Activated CD4-positive, alpha-beta T cell treated with anti-CD3 and anti-CD28 coated beads, Interleukin-2, amount 10 ng/mL, durations not matched to agents 7 days and 5 days (primary cell): ENCODE results near the gene DNER. TPM values are rescaled to one million over a fixed set of nuclear protein-coding genes. Genes with fewer than 3 reads are reported as not detected.

ENCODE experiments used
- CTCF ChIA-PET: fragments of 350-600 bp; sonication (Branson Sonifier 250); formaldehyde crosslinking; loops from one replicate; lab custom pipeline; 2021; ENCODE audit warnings: antibody characterized with exemption; lab: Charles Lee
- POLR2A ChIA-PET: fragments of 350-600 bp; sonication (Branson Sonifier 250); formaldehyde crosslinking; loops from one replicate; lab custom pipeline; 2021; ENCODE audit warnings: antibody characterized with exemption; lab: Charles Lee
- DNase-seq: peaks from one replicate; pipeline ENCODE4 v3.0.0-alpha.2; 2020
- H3K27ac Mint-ChIP-seq: one replicate; pipeline ENCODE4 v1.8.0; 2021; ENCODE audit warnings: mild to moderate bottlenecking, moderate library complexity, mixed read lengths
- H3K27me3 Mint-ChIP-seq: one replicate; pipeline ENCODE4 v1.8.0; 2021; ENCODE audit warnings: mixed read lengths
- H3K36me3 Mint-ChIP-seq: one replicate; pipeline ENCODE4 v1.8.0; 2021; ENCODE audit warnings: low read depth, mixed read lengths
- H3K4me1 Mint-ChIP-seq: one replicate; pipeline ENCODE4 v1.8.0; 2021; ENCODE audit warnings: mixed read lengths
- H3K4me3 Mint-ChIP-seq: one replicate; pipeline ENCODE4 v1.8.0; 2021; ENCODE audit warnings: mild to moderate bottlenecking, moderate library complexity, mixed read lengths
- H3K9me3 Mint-ChIP-seq: one replicate; pipeline ENCODE4 v1.8.0; 2021; ENCODE audit warnings: mixed read lengths
- total RNA-seq, 2 experiments: library from RNA; stranded (reverse); gene quantifications; one replicate each; pipeline ENCODE4 v1.2.3, GENCODE V29; 2021

DNER gene
- total RNA-seq, 2 experiments from 2014 or later: not detected

DNA sequence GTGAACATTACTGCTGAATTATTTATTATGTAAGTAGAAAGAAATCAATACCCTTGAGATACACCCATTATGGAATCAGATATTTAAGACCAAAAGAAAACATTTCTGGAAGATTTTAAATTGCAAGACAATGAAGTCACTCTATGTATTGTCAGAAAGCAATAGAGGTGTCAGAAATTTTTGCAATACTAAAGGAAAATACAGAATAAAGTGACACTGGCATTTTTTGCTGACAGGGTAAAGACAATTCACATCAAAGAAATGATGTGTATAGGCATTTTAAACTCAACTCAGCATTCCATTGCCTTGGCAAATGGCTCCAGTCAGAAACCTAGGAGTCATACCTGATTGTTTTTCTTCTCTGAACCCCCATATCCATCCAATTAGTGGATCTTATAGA lies 252.2 kb downstream of the DNER start:
- no peaks in the 10 kb centered on the region for H3K36me3 Mint-ChIP-seq
- no peaks in the 10 kb centered on the region for H3K4me1 Mint-ChIP-seq
- H3K9me3 Mint-ChIP-seq: no peaks in the 10 kb centered on the region
- POLR2A ChIA-PET: no interaction called here
- no peak overlapping the region for H3K4me3 Mint-ChIP-seq
- DNase-seq: no peak
- peaks cover 2% of the 10 kb centered on the region for H3K27me3 Mint-ChIP-seq
- H3K27ac Mint-ChIP-seq: no peak overlapping the region
- CTCF ChIA-PET: no interaction called here

DNA sequence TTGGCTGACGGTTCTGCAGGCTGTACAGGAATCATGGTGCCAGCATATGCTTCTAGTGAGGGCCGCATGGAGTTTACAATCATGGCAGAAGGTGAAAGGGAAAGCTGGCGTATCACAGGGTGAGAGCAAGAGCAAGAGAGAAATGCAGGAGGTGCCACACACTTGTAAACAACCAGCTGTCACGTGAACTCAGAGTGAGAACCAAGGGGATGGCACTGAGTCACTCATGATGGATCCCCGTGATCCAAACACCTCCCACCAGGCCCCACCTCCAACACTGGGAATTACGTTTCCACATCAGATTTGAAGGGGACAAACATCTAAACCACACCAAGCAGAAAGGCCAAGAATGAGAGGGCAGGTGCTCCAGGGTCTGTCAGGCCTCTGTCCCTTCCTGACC lies 258.3 kb downstream of the DNER start:
- H3K4me1 Mint-ChIP-seq: no peaks in the 10 kb centered on the region
- no peak overlapping the region for H3K27ac Mint-ChIP-seq
- no peak overlapping the region for H3K4me3 Mint-ChIP-seq
- DNase-seq: no peak
- H3K36me3 Mint-ChIP-seq: no peaks in the 10 kb centered on the region
- POLR2A ChIA-PET: no interaction called here
- CTCF ChIA-PET: no interaction called here
- H3K27me3 Mint-ChIP-seq: no peaks in the 10 kb centered on the region
- no peaks in the 10 kb centered on the region for H3K9me3 Mint-ChIP-seq

DNA sequence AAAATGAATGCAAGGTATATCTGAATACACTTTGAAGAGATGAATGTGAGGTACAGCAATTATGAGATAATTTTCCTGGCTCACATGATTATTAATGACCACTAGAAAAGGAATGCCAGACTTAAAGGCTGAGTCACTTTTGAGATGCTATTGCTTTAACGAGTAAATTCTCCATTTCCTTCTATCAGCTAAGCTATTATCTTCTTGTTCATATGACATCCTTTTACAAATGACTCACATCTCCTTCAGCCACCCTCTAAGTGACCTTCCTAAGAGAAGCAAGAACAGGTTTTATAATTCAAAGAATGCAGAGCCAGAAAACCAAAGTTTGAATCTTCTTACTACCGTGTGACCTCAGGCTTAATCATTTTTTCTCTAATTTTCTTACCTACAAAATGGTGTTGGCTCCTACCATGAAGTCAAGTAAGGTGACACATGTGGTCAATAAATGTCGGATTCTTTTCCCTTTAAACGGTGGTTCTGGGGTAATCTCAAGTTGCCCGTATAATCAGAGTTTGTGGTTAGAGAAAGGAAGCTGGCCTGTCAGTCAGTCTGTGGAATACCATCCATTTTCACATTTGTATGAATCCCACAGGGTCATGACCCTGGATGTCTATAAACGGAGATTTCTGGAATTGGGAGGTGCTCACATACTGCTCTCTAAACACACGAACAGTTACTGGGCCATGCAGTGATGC lies 259.3 kb downstream of the DNER start:
- POLR2A ChIA-PET: no interaction called here
- H3K27me3 Mint-ChIP-seq: no peaks in the 10 kb centered on the region
- no peaks in the 10 kb centered on the region for H3K9me3 Mint-ChIP-seq

DNA sequence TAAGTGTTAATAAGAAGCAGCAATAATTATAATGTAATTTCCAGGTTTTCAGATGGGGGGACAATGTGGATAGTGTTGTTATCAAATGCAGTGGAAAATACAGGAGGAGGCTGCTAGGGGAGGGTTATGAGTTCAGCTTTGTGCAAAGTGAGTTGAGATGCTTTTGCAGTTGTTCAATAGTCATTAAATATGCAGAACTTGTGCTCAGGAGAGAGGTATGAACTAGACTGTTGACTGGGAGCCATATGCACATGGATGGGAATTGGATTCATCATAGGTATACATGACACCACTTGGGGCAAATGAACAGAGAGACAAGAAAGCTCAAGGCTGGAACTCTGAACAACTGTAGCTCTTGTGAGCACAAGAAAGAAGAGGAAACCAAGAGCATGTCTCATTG lies 261.1 kb downstream of the DNER start:
- no peaks in the 10 kb centered on the region for H3K4me1 Mint-ChIP-seq
- no peak overlapping the region for H3K4me3 Mint-ChIP-seq
- no peaks in the 10 kb centered on the region for H3K27me3 Mint-ChIP-seq
- no peaks in the 10 kb centered on the region for H3K9me3 Mint-ChIP-seq
- CTCF ChIA-PET: no interaction called here
- POLR2A ChIA-PET: no interaction called here
- no peak overlapping the region for H3K27ac Mint-ChIP-seq
- no peak for DNase-seq
- H3K36me3 Mint-ChIP-seq: no peaks in the 10 kb centered on the region

More for the DNA sequence above, 259.3 kb downstream of the DNER start:
- Mint-ChIP-seq H3K36me3 (no peaks in the 10 kb centered on the region), H3K4me1 (no peaks in the 10 kb centered on the region), H3K4me3 (no peak overlapping the region), H3K27ac (no peak overlapping the region)
- CTCF ChIA-PET: no interaction called here
- DNase-seq: no peak

DNA sequence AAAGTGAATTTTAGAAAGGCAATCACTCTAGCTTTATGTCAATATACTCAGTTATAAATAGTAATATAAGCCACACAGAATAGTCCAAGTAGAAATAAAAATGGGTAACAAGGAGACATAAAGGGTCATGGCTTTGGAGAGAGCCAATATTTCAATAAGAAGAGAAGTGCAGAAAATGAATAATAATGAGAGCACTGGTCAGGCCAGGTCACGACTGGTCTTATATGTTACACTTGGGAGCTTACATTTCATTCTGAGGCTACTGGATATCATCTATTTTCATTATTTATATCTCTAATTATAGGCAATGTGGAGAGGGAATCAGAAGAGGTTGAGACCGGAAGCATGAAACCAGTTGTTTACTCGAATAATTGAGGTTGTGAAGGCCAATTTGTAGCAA lies 262.5 kb downstream of the DNER start:
- H3K36me3 Mint-ChIP-seq: no peaks in the 10 kb centered on the region
- ChIA-PET POLR2A (no interaction called here), CTCF (no interaction called here)
- no peaks in the 10 kb centered on the region for H3K27me3 Mint-ChIP-seq
- H3K4me1 Mint-ChIP-seq: no peaks in the 10 kb centered on the region
- H3K27ac Mint-ChIP-seq: no peak overlapping the region
- no peaks in the 10 kb centered on the region for H3K9me3 Mint-ChIP-seq
- DNase-seq: no peak
- no peak overlapping the region for H3K4me3 Mint-ChIP-seq

DNA sequence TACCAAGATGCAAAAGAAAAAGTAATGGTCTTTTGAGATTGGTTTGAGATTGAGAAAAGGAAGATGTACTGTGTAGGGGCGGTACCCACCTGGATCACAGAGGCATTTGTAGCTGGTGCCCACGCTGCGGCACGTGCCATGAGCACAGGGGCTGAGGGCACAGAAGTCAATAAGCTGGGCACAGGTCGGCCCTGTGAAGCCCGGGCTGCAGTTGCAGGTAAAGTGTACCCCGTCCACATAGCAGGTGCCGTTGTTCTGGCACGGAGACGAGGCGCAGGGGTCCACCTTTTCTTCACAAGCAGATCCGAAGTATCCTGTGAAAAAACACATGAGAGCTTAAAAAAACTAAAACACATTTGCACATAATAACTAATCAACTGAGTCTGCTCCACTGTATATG lies 267.1 kb downstream of the DNER start:
- no peak for DNase-seq
- ChIA-PET POLR2A (no interaction called here), CTCF (no interaction called here)
- Mint-ChIP-seq H3K27me3 (no peaks in the 10 kb centered on the region), H3K4me1 (no peaks in the 10 kb centered on the region), H3K36me3 (no peaks in the 10 kb centered on the region), H3K27ac (no peak overlapping the region), H3K4me3 (no peak overlapping the region), H3K9me3 (no peaks in the 10 kb centered on the region)

DNA sequence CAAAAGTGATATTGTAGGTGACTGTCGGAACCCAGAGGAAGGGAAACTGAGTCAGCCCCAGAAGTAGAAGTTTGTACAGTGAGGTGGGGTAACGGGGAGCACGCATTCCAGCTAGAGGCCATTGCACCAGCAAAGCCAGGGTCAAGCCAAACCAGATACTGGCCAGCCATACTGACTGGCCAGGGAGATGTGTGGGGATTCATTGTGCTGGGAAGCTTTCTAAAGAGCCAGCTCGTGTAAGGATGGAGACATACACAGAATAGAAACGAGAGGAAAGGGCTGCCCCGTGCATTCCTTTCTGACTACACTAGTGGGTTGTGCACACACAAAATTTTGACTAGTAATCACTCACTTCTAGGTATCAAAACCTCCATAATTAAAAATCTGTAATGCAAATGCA lies 268.0 kb downstream of the DNER start:
- Mint-ChIP-seq H3K4me1 (no peaks in the 10 kb centered on the region), H3K4me3 (no peak overlapping the region), H3K27me3 (no peaks in the 10 kb centered on the region), H3K27ac (no peak overlapping the region), H3K36me3 (no peaks in the 10 kb centered on the region), H3K9me3 (no peaks in the 10 kb centered on the region)
- POLR2A ChIA-PET: no interaction called here
- CTCF ChIA-PET: no interaction called here
- DNase-seq: no peak

DNA sequence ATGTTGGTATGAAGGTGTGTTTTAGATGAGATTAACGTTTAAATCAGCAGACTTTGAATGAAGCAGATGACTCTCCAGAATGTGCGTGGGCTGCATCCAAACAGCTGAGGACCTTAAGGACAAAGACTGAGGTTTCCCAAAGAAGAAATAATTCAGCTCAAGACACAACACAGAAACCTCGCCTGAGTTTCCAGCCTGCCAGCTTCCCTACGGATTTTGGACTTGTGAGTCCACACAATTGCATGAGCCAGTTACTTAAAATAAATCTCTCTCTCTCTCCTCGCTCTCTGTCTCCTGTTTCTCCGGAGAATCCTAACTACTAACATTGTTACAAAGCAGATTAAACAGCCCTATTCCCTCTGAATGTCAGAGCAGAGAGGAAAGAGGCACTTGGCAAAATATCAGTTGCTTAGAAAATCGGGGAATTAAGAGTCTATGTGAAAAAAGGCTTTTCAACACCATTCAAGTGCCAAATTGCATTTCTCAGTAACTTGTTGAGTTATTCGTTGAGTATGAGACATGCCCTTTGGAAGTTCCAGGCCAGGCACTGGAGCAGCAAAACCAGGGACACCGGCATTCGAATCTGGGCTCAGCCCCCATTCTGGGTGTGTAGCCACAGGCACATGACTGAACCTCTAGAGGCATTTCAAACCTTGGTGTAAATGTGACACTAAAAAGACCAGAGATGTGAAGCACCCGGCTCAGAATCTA lies 268.7 kb downstream of the DNER start:
- POLR2A ChIA-PET: no interaction called here
- Mint-ChIP-seq H3K27me3 (no peaks in the 10 kb centered on the region), H3K9me3 (no peaks in the 10 kb centered on the region)

DNA sequence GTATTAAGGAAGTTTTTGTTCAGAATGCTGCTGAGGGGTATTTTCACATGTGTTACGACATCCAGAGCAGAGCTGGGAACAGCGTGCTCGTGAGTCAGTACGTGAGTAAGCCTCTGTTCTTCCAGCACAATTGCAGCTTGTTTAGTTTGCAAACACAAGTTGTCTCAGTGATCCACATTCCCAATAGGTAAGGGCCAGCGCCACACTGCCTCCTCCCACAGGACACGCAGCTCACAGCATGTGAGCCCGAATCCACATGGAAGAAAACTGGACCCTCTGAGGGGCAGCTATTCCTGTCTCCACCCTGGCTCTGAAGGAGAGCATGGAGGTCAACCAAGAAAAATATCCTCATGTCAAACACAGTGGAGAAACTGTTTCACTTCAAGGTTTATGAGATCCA lies 269.3 kb downstream of the DNER start:
- no peak for DNase-seq
- peaks cover 3% of the 10 kb centered on the region for H3K27me3 Mint-ChIP-seq
- ChIA-PET CTCF (no interaction called here), POLR2A (no interaction called here)
- H3K36me3 Mint-ChIP-seq: no peaks in the 10 kb centered on the region
- no peaks in the 10 kb centered on the region for H3K4me1 Mint-ChIP-seq
- H3K4me3 Mint-ChIP-seq: no peak overlapping the region
- no peak overlapping the region for H3K27ac Mint-ChIP-seq
- H3K9me3 Mint-ChIP-seq: no peaks in the 10 kb centered on the region

More for the DNA sequence above, 268.7 kb downstream of the DNER start:
- DNase-seq: no peak
- Mint-ChIP-seq H3K36me3 (no peaks in the 10 kb centered on the region), H3K27ac (no peak overlapping the region), H3K4me1 (no peaks in the 10 kb centered on the region), H3K4me3 (no peak overlapping the region)
- CTCF ChIA-PET: no interaction called here

DNA sequence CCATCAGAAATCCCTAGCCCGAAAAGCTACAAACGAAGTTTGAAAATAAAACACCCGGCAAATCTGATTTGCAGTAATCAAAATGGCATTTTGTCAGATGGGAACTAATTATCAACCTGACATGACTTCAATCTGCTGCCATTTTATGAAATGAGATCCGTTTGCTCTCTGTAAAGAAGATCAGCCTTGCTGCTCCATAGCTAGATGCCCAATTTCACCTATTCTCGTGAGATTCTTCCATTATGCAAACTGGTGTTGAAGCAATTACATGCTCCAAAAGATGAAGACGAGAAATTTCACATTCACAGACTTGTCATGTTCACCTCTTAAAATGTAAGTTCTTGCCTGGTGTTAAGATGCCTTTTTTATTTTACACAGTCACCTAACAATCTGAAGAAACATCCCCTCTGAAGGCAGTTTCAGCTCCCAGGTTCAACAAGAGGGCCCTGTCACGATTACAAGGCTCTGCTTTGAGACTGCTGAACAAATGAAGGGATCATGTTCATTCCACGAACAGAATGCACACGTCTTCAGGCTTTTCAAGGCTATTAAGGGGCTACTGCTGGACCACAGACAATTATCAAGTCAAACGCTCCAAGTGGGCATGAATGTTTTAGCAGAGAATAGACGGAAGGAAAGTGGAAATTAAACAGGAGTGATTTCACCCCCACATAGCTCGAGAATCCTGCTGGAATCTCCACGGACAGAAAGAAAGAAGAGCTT lies 270.6 kb downstream of the DNER start:
- Mint-ChIP-seq H3K27me3 (peaks cover 3% of the 10 kb centered on the region), H3K9me3 (no peaks in the 10 kb centered on the region), H3K4me3 (no peak overlapping the region), H3K4me1 (no peaks in the 10 kb centered on the region), H3K27ac (no peak overlapping the region), H3K36me3 (no peaks in the 10 kb centered on the region)
- POLR2A ChIA-PET: no interaction called here
- CTCF ChIA-PET: no interaction called here
- no peak for DNase-seq

DNA sequence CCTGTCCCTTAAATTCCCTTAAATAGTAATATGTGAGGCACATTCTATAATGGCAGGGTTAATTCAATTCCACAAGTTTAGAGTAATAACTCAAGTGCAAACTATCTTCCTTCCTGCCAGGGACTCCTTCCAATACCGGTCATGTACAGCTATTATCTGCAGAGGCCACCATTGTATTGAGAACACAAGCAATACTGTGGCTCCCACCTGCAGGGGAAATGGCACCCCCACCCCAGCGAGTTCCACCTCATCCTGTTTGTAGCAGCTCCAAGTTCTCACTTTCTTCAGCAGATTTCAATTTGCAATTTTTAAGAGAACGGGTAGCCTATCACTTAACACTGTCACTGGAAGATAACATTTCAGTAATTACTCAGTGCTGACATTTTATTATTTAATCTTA lies 271.2 kb downstream of the DNER start:
- H3K27me3 Mint-ChIP-seq: peaks cover 3% of the 10 kb centered on the region
- H3K4me1 Mint-ChIP-seq: no peaks in the 10 kb centered on the region
- POLR2A ChIA-PET: no interaction called here
- H3K9me3 Mint-ChIP-seq: no peaks in the 10 kb centered on the region
- H3K27ac Mint-ChIP-seq: no peak overlapping the region
- H3K4me3 Mint-ChIP-seq: no peak overlapping the region
- CTCF ChIA-PET: no interaction called here
- no peak for DNase-seq
- H3K36me3 Mint-ChIP-seq: no peaks in the 10 kb centered on the region

DNA sequence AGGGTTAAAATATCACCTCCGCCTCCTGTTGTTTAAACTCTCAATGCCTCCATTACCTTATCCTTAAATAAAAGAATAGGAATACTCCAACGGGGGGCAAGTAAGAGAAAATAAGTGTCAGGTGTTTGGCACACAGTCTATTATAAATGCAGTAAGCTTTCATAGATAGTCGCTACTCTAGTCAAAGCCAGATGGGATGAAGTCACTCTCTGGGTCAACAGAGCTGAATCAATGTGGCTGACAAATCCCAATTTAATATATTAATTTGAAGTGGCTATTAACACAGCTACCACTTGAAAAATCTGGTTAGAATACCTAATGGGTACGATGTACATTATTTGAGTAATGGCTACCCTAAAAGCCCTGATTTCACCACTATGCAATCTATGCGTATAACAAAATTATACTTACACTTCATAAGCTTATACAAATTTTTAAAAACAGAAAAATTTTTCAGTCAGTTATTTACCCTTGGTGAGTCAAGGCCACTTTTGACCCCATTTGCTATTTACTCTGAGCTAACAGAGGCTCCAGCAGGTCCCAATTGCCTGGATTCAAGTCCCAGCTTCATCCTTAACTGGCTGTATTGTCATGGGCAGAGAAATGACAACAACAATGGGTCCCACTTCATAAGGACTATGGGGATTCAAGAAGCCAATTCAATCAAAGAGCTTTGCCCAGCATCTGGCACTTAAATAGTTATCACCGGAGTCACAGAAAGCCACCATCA lies 275.8 kb downstream of the DNER start:
- Mint-ChIP-seq H3K27ac (no peak overlapping the region), H3K27me3 (peaks cover 3% of the 10 kb centered on the region), H3K4me3 (no peak overlapping the region), H3K9me3 (no peaks in the 10 kb centered on the region), H3K4me1 (no peaks in the 10 kb centered on the region), H3K36me3 (no peaks in the 10 kb centered on the region)
- ChIA-PET POLR2A (no interaction called here), CTCF (no interaction called here)
- no peak for DNase-seq

DNA sequence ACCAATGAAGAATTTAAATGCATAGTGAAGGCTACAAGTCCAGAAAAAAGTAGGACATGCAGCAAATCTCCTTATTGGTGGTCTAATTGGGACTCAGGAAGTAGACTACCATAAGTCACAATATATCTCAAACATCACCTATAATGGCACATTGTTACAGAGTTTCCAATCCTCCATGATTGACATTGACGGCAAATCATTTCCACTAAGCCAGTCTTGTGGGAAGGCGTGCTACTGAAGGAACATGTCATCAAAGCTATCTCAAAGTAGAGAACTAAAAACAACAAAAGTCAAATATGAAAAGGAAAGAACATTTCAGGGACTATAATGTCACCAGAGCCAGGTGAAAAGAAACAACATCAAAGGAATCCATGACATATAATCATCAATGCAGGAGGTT lies 276.9 kb downstream of the DNER start:
- no peaks in the 10 kb centered on the region for H3K4me1 Mint-ChIP-seq
- no peaks in the 10 kb centered on the region for H3K36me3 Mint-ChIP-seq
- no peak overlapping the region for H3K27ac Mint-ChIP-seq
- H3K9me3 Mint-ChIP-seq: no peaks in the 10 kb centered on the region
- CTCF ChIA-PET: no interaction called here
- H3K27me3 Mint-ChIP-seq: peaks cover 3% of the 10 kb centered on the region
- no peak overlapping the region for H3K4me3 Mint-ChIP-seq
- POLR2A ChIA-PET: no interaction called here
- DNase-seq: no peak
